Liver (tissue), 3 donors: ENCODE results near the gene PRKN.

Source experiments
- EGR1 ChIP-seq, 2 donors: IDR thresholded peaks; 2 replicates each; pipeline ENCODE4 v1.6.1; 2016 to 2018; ENCODE audit warnings: antibody characterized with exemption in 2 of 2, low read depth in 2 of 2
- FOXA1 ChIP-seq: IDR thresholded peaks from 2 replicates; pipeline ENCODE4 v1.6.1; 2016; ENCODE audit warnings: antibody characterized with exemption
- GABPA ChIP-seq, 2 donors: IDR thresholded peaks in 1 of 2; conservative IDR thresholded peaks in 1 of 2; 2 replicates each; pipeline ENCODE4 v1.6.1; 2016; ENCODE audit warnings: antibody characterized with exemption in 2 of 2, mild to moderate bottlenecking in 1 of 2, moderate library complexity in 1 of 2
- HNF4A ChIP-seq, 2 donors: conservative IDR thresholded peaks; 2 replicates each; pipeline ENCODE4 v1.6.1; 2016; ENCODE audit warnings: antibody characterized with exemption in 2 of 2, mild to moderate bottlenecking in 2 of 2
- NR2F2 ChIP-seq: IDR thresholded peaks from 2 replicates; pipeline ENCODE4 v1.6.1; 2016; ENCODE audit warnings: antibody characterized with exemption
- RAD21 ChIP-seq, 2 donors: IDR thresholded peaks; 2 replicates each; pipeline ENCODE4 v1.6.1; 2016; ENCODE audit warnings: antibody characterized with exemption in 2 of 2, mild to moderate bottlenecking in 2 of 2
- SP1 ChIP-seq: IDR thresholded peaks from 2 replicates; pipeline ENCODE4 v1.6.1; 2018; ENCODE audit warnings: antibody characterized with exemption, mild to moderate bottlenecking
- TAF1 ChIP-seq: conservative IDR thresholded peaks from 2 replicates; pipeline ENCODE4 v1.6.1; 2016; ENCODE audit warnings: antibody characterized with exemption, mild to moderate bottlenecking
- YY1 ChIP-seq: IDR thresholded peaks from 2 replicates; pipeline ENCODE4 v1.6.1; 2016; ENCODE audit warnings: antibody characterized with exemption, mild to moderate bottlenecking
- TF ChIP-seq, protein P1 (sequence below): fragments of 150-350 bp; IDR thresholded peaks from 2 replicates; pipeline ENCODE4 v1.5.1; 2017; ENCODE audit warnings: improper control_type of control experiment, low read depth, low read length; ENCODE audit not compliant: missing input control
- TF ChIP-seq, protein P2 (sequence below): IDR thresholded peaks from 2 replicates; pipeline ENCODE4 v1.6.1; 2016; ENCODE audit warnings: antibody characterized with exemption
- TF ChIP-seq, protein P3 (sequence below): IDR thresholded peaks from 2 replicates; pipeline ENCODE4 v1.6.1; 2016; ENCODE audit warnings: antibody characterized with exemption, mild to moderate bottlenecking
- donor health status: healthy.
- donor health status: healthy.

DNA sequence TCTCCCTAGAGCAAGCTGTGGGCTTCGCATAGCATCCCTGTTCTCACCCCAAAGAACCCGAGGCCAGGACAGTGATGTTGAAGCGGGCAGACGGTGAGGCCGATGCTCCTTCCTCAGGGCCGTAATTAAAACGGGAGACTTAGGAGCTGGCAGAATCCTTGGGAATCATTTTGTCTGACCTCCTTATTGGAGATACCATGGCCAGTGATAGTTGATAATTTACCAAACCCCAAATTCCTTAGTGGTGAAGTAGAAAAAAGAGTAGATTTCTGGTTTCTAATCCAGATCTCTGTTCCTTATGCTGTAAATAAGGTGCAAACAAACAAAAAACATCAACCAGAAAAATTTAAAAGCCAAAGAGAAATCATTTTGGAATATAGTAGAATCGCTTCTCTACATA, 1092.7 kb downstream of the PRKN start:
- TF ChIP-seq, protein P1, sequence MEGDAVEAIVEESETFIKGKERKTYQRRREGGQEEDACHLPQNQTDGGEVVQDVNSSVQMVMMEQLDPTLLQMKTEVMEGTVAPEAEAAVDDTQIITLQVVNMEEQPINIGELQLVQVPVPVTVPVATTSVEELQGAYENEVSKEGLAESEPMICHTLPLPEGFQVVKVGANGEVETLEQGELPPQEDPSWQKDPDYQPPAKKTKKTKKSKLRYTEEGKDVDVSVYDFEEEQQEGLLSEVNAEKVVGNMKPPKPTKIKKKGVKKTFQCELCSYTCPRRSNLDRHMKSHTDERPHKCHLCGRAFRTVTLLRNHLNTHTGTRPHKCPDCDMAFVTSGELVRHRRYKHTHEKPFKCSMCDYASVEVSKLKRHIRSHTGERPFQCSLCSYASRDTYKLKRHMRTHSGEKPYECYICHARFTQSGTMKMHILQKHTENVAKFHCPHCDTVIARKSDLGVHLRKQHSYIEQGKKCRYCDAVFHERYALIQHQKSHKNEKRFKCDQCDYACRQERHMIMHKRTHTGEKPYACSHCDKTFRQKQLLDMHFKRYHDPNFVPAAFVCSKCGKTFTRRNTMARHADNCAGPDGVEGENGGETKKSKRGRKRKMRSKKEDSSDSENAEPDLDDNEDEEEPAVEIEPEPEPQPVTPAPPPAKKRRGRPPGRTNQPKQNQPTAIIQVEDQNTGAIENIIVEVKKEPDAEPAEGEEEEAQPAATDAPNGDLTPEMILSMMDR = no peak
- no peak for TF ChIP-seq RAD21 (IDR thresholded peaks at IDR 0.05)
- TF ChIP-seq, protein P2, sequence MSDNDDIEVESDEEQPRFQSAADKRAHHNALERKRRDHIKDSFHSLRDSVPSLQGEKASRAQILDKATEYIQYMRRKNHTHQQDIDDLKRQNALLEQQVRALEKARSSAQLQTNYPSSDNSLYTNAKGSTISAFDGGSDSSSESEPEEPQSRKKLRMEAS = no peak
- TF ChIP-seq GABPA (IDR thresholded peaks at IDR 0.05 in 1 of 2, conservative IDR thresholded peaks at IDR 0.05 in 1 of 2) = no peak
- no peak for TF ChIP-seq HNF4A (conservative IDR thresholded peaks at IDR 0.05)
- no peak for TF ChIP-seq TAF1
- TF ChIP-seq SP1 = no peak
- TF ChIP-seq NR2F2 = no peak
- no peak for TF ChIP-seq EGR1 (IDR thresholded peaks at IDR 0.05; ENCODE audit: low read depth in 2 of 2)
- TF ChIP-seq, protein P3, sequence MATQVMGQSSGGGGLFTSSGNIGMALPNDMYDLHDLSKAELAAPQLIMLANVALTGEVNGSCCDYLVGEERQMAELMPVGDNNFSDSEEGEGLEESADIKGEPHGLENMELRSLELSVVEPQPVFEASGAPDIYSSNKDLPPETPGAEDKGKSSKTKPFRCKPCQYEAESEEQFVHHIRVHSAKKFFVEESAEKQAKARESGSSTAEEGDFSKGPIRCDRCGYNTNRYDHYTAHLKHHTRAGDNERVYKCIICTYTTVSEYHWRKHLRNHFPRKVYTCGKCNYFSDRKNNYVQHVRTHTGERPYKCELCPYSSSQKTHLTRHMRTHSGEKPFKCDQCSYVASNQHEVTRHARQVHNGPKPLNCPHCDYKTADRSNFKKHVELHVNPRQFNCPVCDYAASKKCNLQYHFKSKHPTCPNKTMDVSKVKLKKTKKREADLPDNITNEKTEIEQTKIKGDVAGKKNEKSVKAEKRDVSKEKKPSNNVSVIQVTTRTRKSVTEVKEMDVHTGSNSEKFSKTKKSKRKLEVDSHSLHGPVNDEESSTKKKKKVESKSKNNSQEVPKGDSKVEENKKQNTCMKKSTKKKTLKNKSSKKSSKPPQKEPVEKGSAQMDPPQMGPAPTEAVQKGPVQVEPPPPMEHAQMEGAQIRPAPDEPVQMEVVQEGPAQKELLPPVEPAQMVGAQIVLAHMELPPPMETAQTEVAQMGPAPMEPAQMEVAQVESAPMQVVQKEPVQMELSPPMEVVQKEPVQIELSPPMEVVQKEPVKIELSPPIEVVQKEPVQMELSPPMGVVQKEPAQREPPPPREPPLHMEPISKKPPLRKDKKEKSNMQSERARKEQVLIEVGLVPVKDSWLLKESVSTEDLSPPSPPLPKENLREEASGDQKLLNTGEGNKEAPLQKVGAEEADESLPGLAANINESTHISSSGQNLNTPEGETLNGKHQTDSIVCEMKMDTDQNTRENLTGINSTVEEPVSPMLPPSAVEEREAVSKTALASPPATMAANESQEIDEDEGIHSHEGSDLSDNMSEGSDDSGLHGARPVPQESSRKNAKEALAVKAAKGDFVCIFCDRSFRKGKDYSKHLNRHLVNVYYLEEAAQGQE = no peak
- no peak for TF ChIP-seq YY1
- TF ChIP-seq FOXA1 = no peak
